HepG2 (cell line): ENCODE results near the gene GPBAR1. TPM values are rescaled to one million over a fixed set of nuclear protein-coding genes. Genes with fewer than 3 reads are reported as not detected.

Source experiments
- ARHGAP35 ChIP-seq: sonication (generic); formaldehyde crosslinking; IDR thresholded peaks from 2 replicates; pipeline ENCODE4 v1.9.0; 2022; ENCODE audit warnings: mild to moderate bottlenecking, inconsistent platforms, moderate library complexity, missing genetic modification reagents, borderline replicate concordance
- CBX5 ChIP-seq: sonication (generic); formaldehyde crosslinking; IDR thresholded peaks from 2 replicates; pipeline ENCODE4 v1.4.0; 2020; ENCODE audit warnings: missing genetic modification reagents, borderline replicate concordance
- CCDC6 ChIP-seq: sonication (generic); formaldehyde crosslinking; IDR thresholded peaks from 2 replicates; pipeline ENCODE4 v1.8.1; 2022; ENCODE audit warnings: mild to moderate bottlenecking, missing genetic modification reagents, moderate library complexity
- ESRRA ChIP-seq: sonication (generic); formaldehyde crosslinking; IDR thresholded peaks from 2 replicates; pipeline ENCODE4 v1.5.1; 2020; ENCODE audit warnings: mild to moderate bottlenecking, low read depth, missing genetic modification reagents
- GABPB1 ChIP-seq: IDR thresholded peaks from 2 replicates; pipeline ENCODE4 v1.6.1; 2016; ENCODE audit warnings: mild to moderate bottlenecking, missing genetic modification reagents, moderate library complexity, missing compliant biosample characterization
- HOXA3 ChIP-seq: sonication (generic); formaldehyde crosslinking; IDR thresholded peaks from 2 replicates; pipeline ENCODE4 v1.5.0; 2020; ENCODE audit warnings: missing genetic modification reagents
- JDP2 ChIP-seq: sonication (generic); formaldehyde crosslinking; IDR thresholded peaks from 2 replicates; pipeline ENCODE4 v1.8.1; 2022; ENCODE audit warnings: missing genetic modification reagents, borderline replicate concordance
- KLF12 ChIP-seq: sonication (generic); formaldehyde crosslinking; IDR thresholded peaks from 2 replicates; pipeline ENCODE4 v1.4.0; 2020; ENCODE audit warnings: missing genetic modification reagents, borderline replicate concordance
- KMT2A ChIP-seq: sonication (generic); formaldehyde crosslinking; IDR thresholded peaks from 2 replicates; pipeline ENCODE4 v1.4.0; 2020; ENCODE audit warnings: missing genetic modification reagents
- LCORL ChIP-seq, 2 experiments: fragments of 450-650 bp in 1 of 2; sonication (generic) in 1 of 2; formaldehyde crosslinking in 1 of 2; IDR thresholded peaks; 2 replicates each; pipeline versions ENCODE4 v1.5.0 to v1.6.1; 2017 to 2020; ENCODE audit warnings: antibody characterized with exemption in 1 of 2, missing genetic modification reagents in 1 of 2
- PATZ1 ChIP-seq: sonication (generic); formaldehyde crosslinking; IDR thresholded peaks from 2 replicates; pipeline ENCODE4 v1.4.0; 2020; ENCODE audit warnings: missing genetic modification reagents
- POGZ ChIP-seq: sonication (generic); formaldehyde crosslinking; IDR thresholded peaks from 2 replicates; pipeline ENCODE4 v1.4.0; 2020; ENCODE audit warnings: mild to moderate bottlenecking, missing genetic modification reagents
- PPARG ChIP-seq: conservative IDR thresholded peaks from 2 replicates; pipeline ENCODE4 v1.6.1; 2016; ENCODE audit warnings: missing biosample characterization, missing genetic modification reagents
- SALL1 ChIP-seq: sonication (generic); formaldehyde crosslinking; IDR thresholded peaks from 2 replicates; pipeline ENCODE4 v1.8.0; 2022; ENCODE audit warnings: mild to moderate bottlenecking, missing genetic modification reagents
- STAG1 ChIP-seq: sonication (generic); formaldehyde crosslinking; IDR thresholded peaks from 2 replicates; pipeline ENCODE4 v1.4.0; 2020; ENCODE audit warnings: missing genetic modification reagents
- STAT6 ChIP-seq: sonication (generic); formaldehyde crosslinking; IDR thresholded peaks from 2 replicates; pipeline ENCODE4 v1.4.0; 2020; ENCODE audit warnings: missing genetic modification reagents, mild to moderate bottlenecking, borderline replicate concordance
- UBTF ChIP-seq: sonication (generic); formaldehyde crosslinking; IDR thresholded peaks from 2 replicates; pipeline ENCODE4 v1.4.0; 2020; ENCODE audit warnings: mild to moderate bottlenecking, missing genetic modification reagents
- YY1 ChIP-seq: IDR thresholded peaks from 2 replicates; pipeline ENCODE4 v1.6.1; 2011; ENCODE audit warnings: low read length, low read depth, moderate library complexity, mild to moderate bottlenecking; ENCODE audit not compliant: insufficient read depth, insufficient replicate concordance
- ZNF12 ChIP-seq: sonication (generic); formaldehyde crosslinking; IDR thresholded peaks from 2 replicates; pipeline ENCODE4 v1.5.0; 2020; ENCODE audit warnings: missing genetic modification reagents
- ZNF891 ChIP-seq: sonication (generic); formaldehyde crosslinking; IDR thresholded peaks from 2 replicates; pipeline ENCODE4 v1.5.0; 2020; ENCODE audit warnings: mild to moderate bottlenecking, missing genetic modification reagents
- ZZZ3 ChIP-seq: sonication (generic); formaldehyde crosslinking; IDR thresholded peaks from 2 replicates; pipeline ENCODE4 v1.4.0; 2020; ENCODE audit warnings: missing genetic modification reagents, mild to moderate bottlenecking, borderline replicate concordance
- polyA plus RNA-seq, 8 experiments: library from polyadenylated mRNA; depleted of rRNA in 3 of 8; stranded (reverse) in 7 of 8; unstranded in 1 of 8; fragments of >200 nt; fragmentation: Illumina TruSeq in 4 of 8; extraction: Trizol in 4 of 8; gene quantifications; 2 replicates each; pipeline versions ENCODE4 v1.2.1 to v1.2.3, GENCODE V29; 2011 to 2016; ENCODE audit warnings: low read depth in 4 of 8, missing spikeins in 1 of 8, mixed read lengths in 1 of 8; ENCODE audit not compliant: insufficient read depth in 1 of 8
- total RNA-seq, 5 experiments: library from RNA; depleted of rRNA; stranded (reverse); fragments of >200 nt; fragmentation: Illumina TruSeq; extraction: Trizol; gene quantifications; 2 replicates each; pipeline ENCODE4 v1.2.3, GENCODE V29; 2016; ENCODE audit warnings: low read depth in 1 of 5

Gene GPBAR1
- total and polyA plus RNA-seq, 2 of the 13 experiments (the other 11 are each of a cell fraction or from before 2014, with no cell fraction given): 0.05 to 0.09 TPM

- 0 out of 2 replicates have a peak, but pooled peaks have one; percentile 61 for TF ChIP-seq CBX5 (CRISPR knock-in tag)
- peak; percentile 54 for TF ChIP-seq HOXA3 (CRISPR knock-in tag)
- TF ChIP-seq CCDC6: peak; percentile 63; the same call in 1 of the 2 replicates
- TF ChIP-seq JDP2 (CRISPR knock-in tag): no peak
- peak; percentile 89 for TF ChIP-seq SALL1
- TF ChIP-seq YY1: no peak
- peak; percentile 11; the same call in 1 of the 2 replicates for TF ChIP-seq GABPB1 (CRISPR knock-in tag)
- peak; percentile 67 for TF ChIP-seq ZNF891 (CRISPR knock-in tag)
- no peak for TF ChIP-seq ZZZ3 (CRISPR knock-in tag)
- TF ChIP-seq KLF12 (CRISPR knock-in tag): no peak
- TF ChIP-seq PPARG (CRISPR knock-in tag): peak; percentile 93
- TF ChIP-seq PATZ1 (CRISPR knock-in tag): peak; percentile 77
- 0 out of 2 replicates have a peak, but pooled peaks have one; percentile 61 for TF ChIP-seq ARHGAP35 (CRISPR knock-in tag)
- peak; percentile 28; the same call in 1 of the 2 replicates for TF ChIP-seq ESRRA
- 0 out of 2 replicates have a peak, but pooled peaks have one; percentile 32 for TF ChIP-seq ZNF12 (CRISPR knock-in tag)
- TF ChIP-seq KMT2A (CRISPR knock-in tag): peak; percentile 26; the same call in 1 of the 2 replicates
- no peak for TF ChIP-seq LCORL (IDR thresholded peaks at IDR 0.05)
- peak; percentile 31; the same call in 1 of the 2 replicates for TF ChIP-seq LCORL (CRISPR knock-in tag; IDR thresholded peaks at IDR 0.05)
- peak; percentile 56 for TF ChIP-seq UBTF (CRISPR knock-in tag)
- TF ChIP-seq STAT6: no peak
- peak; percentile 33; the same call in 1 of the 2 replicates for TF ChIP-seq POGZ
- peak; percentile 20; the same call in 1 of the 2 replicates for TF ChIP-seq STAG1 (CRISPR knock-in tag)
Measured at GRCh38 chr2:218284106-218284811, 23.4 kb downstream of the GPBAR1 start (continued).
